SK-N-SH (cell line): ENCODE data around the gene TMEM39B. TPM values are rescaled to one million over a fixed set of nuclear protein-coding genes. Genes with fewer than 3 reads are reported as not detected.

Experiments used
- CTCF ChIA-PET: fragments of 300-600, 350-600 bp; formaldehyde crosslinking; extraction: SDS; loops from one replicate; lab custom pipeline; 2021; lab: Yijun Ruan, JAX
- POLR2A ChIA-PET: fragments of 350-600 bp; sonication (Branson Sonifier 250); formaldehyde crosslinking; extraction: SDS; loops from one replicate; lab custom pipeline; 2020; ENCODE audit warnings: antibody characterized with exemption, inconsistent platforms; lab: Yijun Ruan, JAX
- DNase-seq: peaks from one replicate; pipeline ENCODE4 v3.0.0; 2012
- H2AFZ ChIP-seq: fragments of 200-600 bp; sonication (generic); 2 replicates; pipeline ENCODE4 v1.8.1; 2016; ENCODE audit warnings: antibody characterized with exemption, mild to moderate bottlenecking, low read depth
- H3F3A ChIP-seq: fragments of 200-600 bp; sonication (generic); replicated peaks from 2 replicates; pipeline ENCODE3; 2016; ENCODE audit warnings: antibody characterized with exemption, mild to moderate bottlenecking; ENCODE audit not compliant: insufficient read depth
- H3K27ac ChIP-seq, 2 experiments: fragments of 200-500 bp in 1 of 2; fragments of 200-600 bp in 1 of 2; sonication (Bioruptor generic) in 1 of 2; sonication (generic), shearing (Covaris generic) in 1 of 2; 2 replicates each; pipeline versions ENCODE4 v1.5.1 to v1.6.1; 2014 to 2016; ENCODE audit warnings: low read depth in 2 of 2, inconsistent platforms in 1 of 2, low read length in 1 of 2, mild to moderate bottlenecking in 1 of 2, mixed read lengths in 1 of 2
- H3K27me3 ChIP-seq: fragments of 200-600 bp; sonication (generic), shearing (Covaris generic); 2 replicates; pipeline ENCODE4 v1.6.1; 2016; ENCODE audit warnings: mixed run types; ENCODE audit not compliant: insufficient read depth
- H3K36me3 ChIP-seq, 2 experiments: fragments of 200-500 bp in 1 of 2; fragments of 200-600 bp in 1 of 2; sonication (Bioruptor generic) in 1 of 2; sonication (generic) in 1 of 2; replicated peaks in 1 of 2; 2 replicates each; pipeline versions ENCODE3 to v1.5.1; 2014 to 2016; ENCODE audit warnings: low read length in 1 of 2, mild to moderate bottlenecking in 1 of 2; ENCODE audit not compliant: insufficient read depth in 2 of 2, control insufficient read depth in 1 of 2
- H3K4me1 ChIP-seq, 2 experiments: fragments of 200-500 bp in 1 of 2; fragments of 200-600 bp in 1 of 2; sonication (Bioruptor generic) in 1 of 2; sonication (generic), shearing (Covaris generic) in 1 of 2; 2 replicates each; pipeline versions ENCODE4 v1.5.1 to v1.6.1; 2014 to 2016; ENCODE audit warnings: low read depth in 1 of 2, low read length in 1 of 2, mixed run types in 1 of 2; ENCODE audit not compliant: insufficient read depth in 2 of 2, control insufficient read depth in 1 of 2
- H3K4me2 ChIP-seq: fragments of 200-600 bp; sonication (generic), shearing (Covaris generic); 2 replicates; pipeline ENCODE4 v1.6.1; 2017; ENCODE audit warnings: mixed run types
- H3K4me3 ChIP-seq, 2 experiments: fragments of 200-500 bp in 1 of 2; fragments of 200-600 bp in 1 of 2; sonication (Bioruptor generic) in 1 of 2; sonication (generic), shearing (Covaris generic) in 1 of 2; 2 replicates each; pipeline versions ENCODE4 v1.5.1 to v1.8.1; 2014 to 2016; ENCODE audit warnings: low read depth in 2 of 2, inconsistent platforms in 1 of 2, low read length in 1 of 2, mild to moderate bottlenecking in 1 of 2, mixed read lengths in 1 of 2, moderate library complexity in 1 of 2
- H3K79me2 ChIP-seq: fragments of 200-600 bp; sonication (generic); 2 replicates; pipeline ENCODE4 v1.8.1; 2017; ENCODE audit warnings: mild to moderate bottlenecking; ENCODE audit not compliant: insufficient read depth
- H3K9ac ChIP-seq: fragments of 200-600 bp; sonication (generic); 2 replicates; pipeline ENCODE4 v1.6.1; 2017; ENCODE audit warnings: mixed run types
- H3K9me2 ChIP-seq: fragments of 200-600 bp; sonication (generic); 2 replicates; pipeline ENCODE4 v1.6.1; 2017; ENCODE audit warnings: mixed run types
- H3K9me3 ChIP-seq: fragments of 200-600 bp; sonication (generic); 2 replicates; pipeline ENCODE4 v1.6.1; 2017; ENCODE audit warnings: mixed run types, mild to moderate bottlenecking, moderate library complexity
- H4K20me1 ChIP-seq: fragments of 200-600 bp; sonication (generic); 2 replicates; pipeline ENCODE4 v1.6.1; 2017; ENCODE audit warnings: mild to moderate bottlenecking, mixed run types; ENCODE audit not compliant: insufficient read depth
- CHD2 ChIP-seq: fragments of 150-350 bp; IDR thresholded peaks from 2 replicates; pipeline ENCODE4 v1.6.1; 2018; ENCODE audit warnings: low read length; ENCODE audit not compliant: partially characterized antibody
- EP300 ChIP-seq, 2 experiments: IDR thresholded peaks; 2 replicates each; pipeline versions ENCODE4 v1.4.0 to v1.6.1; 2012; ENCODE audit warnings: borderline replicate concordance in 1 of 2, low read depth in 1 of 2, low read length in 1 of 2
- FOSL2 ChIP-seq: IDR thresholded peaks from 2 replicates; pipeline ENCODE4 v1.4.0; 2012; ENCODE audit warnings: low read depth, mild to moderate bottlenecking, moderate library complexity, borderline replicate concordance
- FOXM1 ChIP-seq: IDR thresholded peaks from 2 replicates; pipeline ENCODE4 v1.4.0; 2012; ENCODE audit warnings: low read depth, mild to moderate bottlenecking
- GATA2 ChIP-seq: sonication (generic); formaldehyde crosslinking; IDR thresholded peaks from 2 replicates; pipeline ENCODE4 v1.5.0; 2020; ENCODE audit warnings: mild to moderate bottlenecking, missing genetic modification reagents
- MEF2A ChIP-seq: IDR thresholded peaks from 2 replicates; pipeline ENCODE4 v1.4.0; 2012; ENCODE audit warnings: low read depth, borderline replicate concordance
- NFIC ChIP-seq: IDR thresholded peaks from 2 replicates; pipeline ENCODE4 v1.4.0; 2012; ENCODE audit warnings: borderline replicate concordance
- NRF1 ChIP-seq: IDR thresholded peaks from 2 replicates; pipeline ENCODE4 v1.6.1; 2012; ENCODE audit warnings: low read depth, mild to moderate bottlenecking, low read length
- RAD21 ChIP-seq: IDR thresholded peaks from 2 replicates; pipeline ENCODE4 v1.6.1; 2012; ENCODE audit warnings: mild to moderate bottlenecking, low read length
- RCOR1 ChIP-seq: fragments of 150-350 bp; IDR thresholded peaks from 2 replicates; pipeline ENCODE4 v1.6.1; 2017; ENCODE audit warnings: antibody characterized with exemption, low read length
- RFX5 ChIP-seq: IDR thresholded peaks from 2 replicates; pipeline ENCODE4 v1.6.1; 2012; ENCODE audit warnings: mild to moderate bottlenecking, improper control_type of control experiment, low read length
- RXRA ChIP-seq: IDR thresholded peaks from 2 replicates; pipeline ENCODE4 v1.4.0; 2012; ENCODE audit warnings: low read depth, mild to moderate bottlenecking, borderline replicate concordance
- SMC3 ChIP-seq: IDR thresholded peaks from 2 replicates; pipeline ENCODE4 v1.6.1; 2012; ENCODE audit warnings: low read depth, low read length, improper control_type of control experiment
- TCF12 ChIP-seq: IDR thresholded peaks from 2 replicates; pipeline ENCODE4 v1.4.0; 2012
- TEAD4 ChIP-seq: IDR thresholded peaks from 2 replicates; pipeline ENCODE4 v1.4.0; 2012; ENCODE audit warnings: mild to moderate bottlenecking, borderline replicate concordance; ENCODE audit not compliant: insufficient read depth
- WGBS: methylation state at CpG from one replicate; pipeline ENCODE4 v1.1.6; 2017; ENCODE audit warnings: low lambda C conversion rate; 5-methylcytosine and 5-hydroxymethylcytosine counted together
- polyA plus RNA-seq, 3 experiments: library from polyadenylated mRNA; depleted of rRNA; stranded (reverse); fragments of >200 nt; gene quantifications; 2 replicates each; pipeline ENCODE4 v1.2.3, GENCODE V29; 2012
- TF ChIP-seq, protein P1 (sequence below): fragments of 150-350 bp; IDR thresholded peaks from 2 replicates; pipeline ENCODE4 v1.6.1; 2016; ENCODE audit warnings: mild to moderate bottlenecking, low read depth, low read length
- TF ChIP-seq, protein P2 (sequence below): IDR thresholded peaks from 2 replicates; pipeline ENCODE4 v1.4.0; 2012; ENCODE audit warnings: low read depth, borderline replicate concordance
- TF ChIP-seq, protein P3 (sequence below): IDR thresholded peaks from 2 replicates; pipeline ENCODE4 v1.6.1; 2012; ENCODE audit warnings: mild to moderate bottlenecking, low read depth, low read length, moderate library complexity

Gene TMEM39B
- polyA plus RNA-seq, 1 of the 3 experiments (the other 2 are of a cell fraction) = 25.1 TPM

DNA sequence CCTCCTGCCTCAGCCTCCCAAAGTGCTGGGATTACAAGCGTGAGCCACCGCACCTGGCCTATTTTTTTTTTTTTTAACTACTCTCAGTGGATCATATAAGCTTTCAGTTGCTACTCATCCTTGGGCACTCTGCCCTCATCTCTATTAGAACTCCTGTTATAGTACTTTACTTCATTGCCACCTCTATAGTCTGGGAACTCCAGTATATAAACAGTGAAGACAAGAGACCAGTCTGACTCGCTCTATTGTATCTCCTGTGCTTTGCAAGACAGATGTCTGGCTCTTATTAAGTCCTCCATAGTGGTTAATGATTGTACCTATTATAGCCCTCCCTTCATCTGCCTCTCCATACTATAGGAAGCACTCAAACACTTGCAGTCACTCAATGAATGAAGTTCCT lies 44.0 kb upstream of the TMEM39B start:
- H3K36me3 ChIP-seq = peaks cover 38 to 70% of the 10 kb centered on the region in 2 experiments
- no peak for DNase-seq
- TF ChIP-seq CHD2 = no peak
- TF ChIP-seq RXRA = no peak
- TF ChIP-seq, protein P1, sequence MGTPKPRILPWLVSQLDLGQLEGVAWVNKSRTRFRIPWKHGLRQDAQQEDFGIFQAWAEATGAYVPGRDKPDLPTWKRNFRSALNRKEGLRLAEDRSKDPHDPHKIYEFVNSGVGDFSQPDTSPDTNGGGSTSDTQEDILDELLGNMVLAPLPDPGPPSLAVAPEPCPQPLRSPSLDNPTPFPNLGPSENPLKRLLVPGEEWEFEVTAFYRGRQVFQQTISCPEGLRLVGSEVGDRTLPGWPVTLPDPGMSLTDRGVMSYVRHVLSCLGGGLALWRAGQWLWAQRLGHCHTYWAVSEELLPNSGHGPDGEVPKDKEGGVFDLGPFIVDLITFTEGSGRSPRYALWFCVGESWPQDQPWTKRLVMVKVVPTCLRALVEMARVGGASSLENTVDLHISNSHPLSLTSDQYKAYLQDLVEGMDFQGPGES = no peak
- TF ChIP-seq FOSL2 = no peak
- no peak for TF ChIP-seq NFIC
- TF ChIP-seq RAD21 = no peak
- no peak for TF ChIP-seq RFX5
- TF ChIP-seq SMC3 = no peak
- no peak for TF ChIP-seq FOXM1
- TF ChIP-seq EP300 (IDR thresholded peaks at IDR 0.05; ENCODE audit: borderline replicate concordance in 1 of 2, low read depth in 1 of 2, low read length in 1 of 2) = no peak
- TF ChIP-seq TCF12 = no peak
- TF ChIP-seq GATA2 (CRISPR knock-in tag) = no peak
- TF ChIP-seq, protein P2, sequence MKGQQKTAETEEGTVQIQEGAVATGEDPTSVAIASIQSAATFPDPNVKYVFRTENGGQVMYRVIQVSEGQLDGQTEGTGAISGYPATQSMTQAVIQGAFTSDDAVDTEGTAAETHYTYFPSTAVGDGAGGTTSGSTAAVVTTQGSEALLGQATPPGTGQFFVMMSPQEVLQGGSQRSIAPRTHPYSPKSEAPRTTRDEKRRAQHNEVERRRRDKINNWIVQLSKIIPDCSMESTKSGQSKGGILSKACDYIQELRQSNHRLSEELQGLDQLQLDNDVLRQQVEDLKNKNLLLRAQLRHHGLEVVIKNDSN = no peak
- TF ChIP-seq, protein P3, sequence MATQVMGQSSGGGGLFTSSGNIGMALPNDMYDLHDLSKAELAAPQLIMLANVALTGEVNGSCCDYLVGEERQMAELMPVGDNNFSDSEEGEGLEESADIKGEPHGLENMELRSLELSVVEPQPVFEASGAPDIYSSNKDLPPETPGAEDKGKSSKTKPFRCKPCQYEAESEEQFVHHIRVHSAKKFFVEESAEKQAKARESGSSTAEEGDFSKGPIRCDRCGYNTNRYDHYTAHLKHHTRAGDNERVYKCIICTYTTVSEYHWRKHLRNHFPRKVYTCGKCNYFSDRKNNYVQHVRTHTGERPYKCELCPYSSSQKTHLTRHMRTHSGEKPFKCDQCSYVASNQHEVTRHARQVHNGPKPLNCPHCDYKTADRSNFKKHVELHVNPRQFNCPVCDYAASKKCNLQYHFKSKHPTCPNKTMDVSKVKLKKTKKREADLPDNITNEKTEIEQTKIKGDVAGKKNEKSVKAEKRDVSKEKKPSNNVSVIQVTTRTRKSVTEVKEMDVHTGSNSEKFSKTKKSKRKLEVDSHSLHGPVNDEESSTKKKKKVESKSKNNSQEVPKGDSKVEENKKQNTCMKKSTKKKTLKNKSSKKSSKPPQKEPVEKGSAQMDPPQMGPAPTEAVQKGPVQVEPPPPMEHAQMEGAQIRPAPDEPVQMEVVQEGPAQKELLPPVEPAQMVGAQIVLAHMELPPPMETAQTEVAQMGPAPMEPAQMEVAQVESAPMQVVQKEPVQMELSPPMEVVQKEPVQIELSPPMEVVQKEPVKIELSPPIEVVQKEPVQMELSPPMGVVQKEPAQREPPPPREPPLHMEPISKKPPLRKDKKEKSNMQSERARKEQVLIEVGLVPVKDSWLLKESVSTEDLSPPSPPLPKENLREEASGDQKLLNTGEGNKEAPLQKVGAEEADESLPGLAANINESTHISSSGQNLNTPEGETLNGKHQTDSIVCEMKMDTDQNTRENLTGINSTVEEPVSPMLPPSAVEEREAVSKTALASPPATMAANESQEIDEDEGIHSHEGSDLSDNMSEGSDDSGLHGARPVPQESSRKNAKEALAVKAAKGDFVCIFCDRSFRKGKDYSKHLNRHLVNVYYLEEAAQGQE = no peak
- no peak for TF ChIP-seq RCOR1
- TF ChIP-seq MEF2A = no peak
- TF ChIP-seq NRF1 = no peak
- no peak for TF ChIP-seq TEAD4
- TF ChIP-seq, all 33 proteins: peak for 0
- Histone ChIP-seq H3K27ac (no peak overlapping the region), H3K4me3 (no peak overlapping the region), H3K9me2 (no peaks in the 10 kb centered on the region), H3F3A (peaks cover 54% of the 10 kb centered on the region), H3K4me1 (peaks cover 0 to 16% of the 10 kb centered on the region in 2 experiments; a peak in 1 of 4 replicates), H3K27me3 (no peaks in the 10 kb centered on the region), H3K4me2 (no peak overlapping the region), H3K79me2 (no peaks in the 10 kb centered on the region; the same call in 1 of the 2 replicates), H4K20me1 (peaks cover 99% of the 10 kb centered on the region), H2AFZ (no peak overlapping the region), H3K9me3 (no peaks in the 10 kb centered on the region), H3K9ac (no peak overlapping the region)
- 97% methylated on average over 3 of the region's 3 CpGs for WGBS
- ChIA-PET POLR2A (no interaction called here), CTCF (no interaction called here)
